T-helper 17 cell (primary cell): ENCODE measurements around the gene RAD51B. TPM values are rescaled to one million over a fixed set of nuclear protein-coding genes. Genes with fewer than 3 reads are reported as not detected.
A peak's percentile ranks its signal among the peaks of the same experiment; 100 is the strongest.
"Not testable (repeated sequence)": the region's sequence is repeated elsewhere in the genome, so short reads cannot be mapped to it uniquely, and the experiment has no call there.

Experiments used
- ATAC-seq: fragments of 150-1000 bp; cut with Tn5 transposase; 2 replicates; pipeline ENCODE4 v1.10.0; 2021; ENCODE audit warnings: mild to moderate bottlenecking, moderate library complexity
- DNase-seq, 3 donors: peaks; one replicate each; pipeline versions ENCODE4 v3.0.0 to v3.0.0-alpha.2; 2020 to 2021
- H3K9me3 ChIP-seq: one replicate; pipeline ENCODE4 v1.7.0; 2013; ENCODE audit warnings: low read length, mild to moderate bottlenecking; ENCODE audit not compliant: control insufficient read depth, poor library complexity, severe bottlenecking
- H3K27ac Mint-ChIP-seq: one replicate; pipeline ENCODE4 v1.8.0; 2022; ENCODE audit warnings: mild to moderate bottlenecking, moderate library complexity, mixed read lengths
- H3K27me3 Mint-ChIP-seq: one replicate; pipeline ENCODE4 v1.8.0; 2022; ENCODE audit warnings: mixed read lengths
- H3K36me3 Mint-ChIP-seq: one replicate; pipeline ENCODE4 v1.8.0; 2022; ENCODE audit warnings: low read depth, mixed read lengths
- H3K4me1 Mint-ChIP-seq: one replicate; pipeline ENCODE4 v1.8.0; 2022; ENCODE audit warnings: mild to moderate bottlenecking, mixed read lengths
- H3K4me3 Mint-ChIP-seq: one replicate; pipeline ENCODE4 v1.8.0; 2022; ENCODE audit warnings: mild to moderate bottlenecking, moderate library complexity, mixed read lengths
- total RNA-seq, 4 donors: library from RNA in 2 of 4; stranded (reverse) in 2 of 4; gene quantifications; one replicate each; pipeline ENCODE4 v1.2.3 and lab custom pipeline; 2022 to 2026

RAD51B gene
- total RNA-seq, 2 donors from 2014 or later, result 17.0 to 20.7 TPM

GRCh38 chr14:68421116-68421515 is 601.5 kb downstream of the RAD51B start:
- H3K4me3 Mint-ChIP-seq, result no peak overlapping the region
- no peaks in the 10 kb centered on the region for H3K27me3 Mint-ChIP-seq
- no peak for DNase-seq
- peaks cover 8% of the 10 kb centered on the region for H3K4me1 Mint-ChIP-seq
- ATAC-seq, result no peak
- peaks cover 2% of the 10 kb centered on the region for H3K36me3 Mint-ChIP-seq
- no peak overlapping the region for H3K27ac Mint-ChIP-seq
- H3K9me3 ChIP-seq, result no peaks in the 10 kb centered on the region

GRCh38 chr14:68423686-68424085 is 604.1 kb downstream of the RAD51B start:
- no peaks in the 10 kb centered on the region for H3K27me3 Mint-ChIP-seq
- no peak overlapping the region for H3K4me3 Mint-ChIP-seq
- DNase-seq, result no peak
- no peaks in the 10 kb centered on the region for H3K36me3 Mint-ChIP-seq
- ATAC-seq, result no peak
- H3K9me3 ChIP-seq, result no peaks in the 10 kb centered on the region
- no peak overlapping the region for H3K27ac Mint-ChIP-seq
- peaks cover 12% of the 10 kb centered on the region for H3K4me1 Mint-ChIP-seq

GRCh38 chr14:68424443-68425172 is 605.0 kb downstream of the RAD51B start:
- no peaks in the 10 kb centered on the region for H3K9me3 ChIP-seq
- peak overlapping the region; percentile 8 for H3K27ac Mint-ChIP-seq
- DNase-seq, result no peak
- peaks cover 8% of the 10 kb centered on the region for H3K4me1 Mint-ChIP-seq
- H3K36me3 Mint-ChIP-seq, result peaks cover 2% of the 10 kb centered on the region
- no peaks in the 10 kb centered on the region for H3K27me3 Mint-ChIP-seq
- ATAC-seq, result no peak
- no peak overlapping the region for H3K4me3 Mint-ChIP-seq

- no peak for DNase-seq
- Mint-ChIP-seq H3K4me1 (peaks cover 4% of the 10 kb centered on the region), H3K27me3 (no peaks in the 10 kb centered on the region), H3K27ac (no peak overlapping the region), H3K36me3 (peaks cover 2% of the 10 kb centered on the region), H3K4me3 (no peak overlapping the region)
- no peak for ATAC-seq
- no peaks in the 10 kb centered on the region for H3K9me3 ChIP-seq
Observed at GRCh38 chr14:68426661-68427549, 607.3 kb downstream of the RAD51B start.

- Mint-ChIP-seq H3K36me3 (peaks cover 2% of the 10 kb centered on the region), H3K4me3 (no peak overlapping the region), H3K27ac (no peak overlapping the region), H3K4me1 (peaks cover 4% of the 10 kb centered on the region), H3K27me3 (no peaks in the 10 kb centered on the region)
- DNase-seq, result no peak
- ATAC-seq, result no peak
- no peaks in the 10 kb centered on the region for H3K9me3 ChIP-seq
Observed at GRCh38 chr14:68427550-68427890, 607.9 kb downstream of the RAD51B start.

- not testable (repeated sequence) for DNase-seq, H3K4me1 Mint-ChIP-seq
Observed at GRCh38 chr14:68428900-68429299, 609.3 kb downstream of the RAD51B start.

GRCh38 chr14:68434173-68434572 is 614.6 kb downstream of the RAD51B start:
- H3K27ac Mint-ChIP-seq, result peak overlapping the region; percentile 82
- not testable (repeated sequence) for H3K9me3 ChIP-seq

More at GRCh38 chr14:68428900-68429299, 609.3 kb downstream of the RAD51B start:
- ATAC-seq, H3K4me3 Mint-ChIP-seq, H3K9me3 ChIP-seq, H3K36me3 Mint-ChIP-seq, H3K27ac Mint-ChIP-seq, H3K27me3 Mint-ChIP-seq: not testable (repeated sequence)

GRCh38 chr14:68435631-68436030 is 616.1 kb downstream of the RAD51B start:
- not testable (repeated sequence) for ATAC-seq, DNase-seq, H3K9me3 ChIP-seq, H3K27ac Mint-ChIP-seq, H3K4me1 Mint-ChIP-seq, H3K4me3 Mint-ChIP-seq, H3K36me3 Mint-ChIP-seq, H3K27me3 Mint-ChIP-seq

More at GRCh38 chr14:68434173-68434572, 614.6 kb downstream of the RAD51B start:
- not testable (repeated sequence) for H3K27me3 Mint-ChIP-seq, ATAC-seq, H3K36me3 Mint-ChIP-seq, H3K4me1 Mint-ChIP-seq, H3K4me3 Mint-ChIP-seq, DNase-seq

GRCh38 chr14:68439676-68440075 is 620.1 kb downstream of the RAD51B start:
- Mint-ChIP-seq H3K4me1 (no peaks in the 10 kb centered on the region), H3K36me3 (peaks cover 5% of the 10 kb centered on the region), H3K4me3 (no peak overlapping the region), H3K27ac (no peak overlapping the region), H3K27me3 (no peaks in the 10 kb centered on the region)
- DNase-seq, result no peak
- no peaks in the 10 kb centered on the region for H3K9me3 ChIP-seq
- no peak for ATAC-seq

GRCh38 chr14:68440820-68441219 is 621.2 kb downstream of the RAD51B start:
- Mint-ChIP-seq H3K27me3 (no peaks in the 10 kb centered on the region), H3K4me3 (no peak overlapping the region), H3K36me3 (peaks cover 5% of the 10 kb centered on the region), H3K27ac (no peak overlapping the region), H3K4me1 (no peaks in the 10 kb centered on the region)
- no peaks in the 10 kb centered on the region for H3K9me3 ChIP-seq
- ATAC-seq (no peak), DNase-seq (no peak)

- no peak for ATAC-seq
Observed at GRCh38 chr14:68441542-68441941, 622.0 kb downstream of the RAD51B start.

GRCh38 chr14:68442828-68443629 is 623.5 kb downstream of the RAD51B start:
- H3K9me3 ChIP-seq, result no peaks in the 10 kb centered on the region
- no peaks in the 10 kb centered on the region for H3K4me1 Mint-ChIP-seq
- DNase-seq (no peak), ATAC-seq (no peak)
- H3K27me3 Mint-ChIP-seq, result no peaks in the 10 kb centered on the region
- no peaks in the 10 kb centered on the region for H3K36me3 Mint-ChIP-seq
- no peak overlapping the region for H3K4me3 Mint-ChIP-seq
- H3K27ac Mint-ChIP-seq, result no peak overlapping the region

More at GRCh38 chr14:68441542-68441941, 622.0 kb downstream of the RAD51B start:
- Mint-ChIP-seq H3K4me1 (no peaks in the 10 kb centered on the region), H3K4me3 (no peak overlapping the region), H3K36me3 (peaks cover 4% of the 10 kb centered on the region), H3K27ac (no peak overlapping the region), H3K27me3 (no peaks in the 10 kb centered on the region)
- DNase-seq, result no peak
- H3K9me3 ChIP-seq, result no peaks in the 10 kb centered on the region
